ENCODE measurements around the gene PDCD1LG2. TPM values are rescaled to one million over a fixed set of nuclear protein-coding genes. Genes with fewer than 3 reads are reported as not detected.

PDCD1LG2 gene
- total RNA-seq, 1 experiment from 2014 or later: not detected

DNA sequence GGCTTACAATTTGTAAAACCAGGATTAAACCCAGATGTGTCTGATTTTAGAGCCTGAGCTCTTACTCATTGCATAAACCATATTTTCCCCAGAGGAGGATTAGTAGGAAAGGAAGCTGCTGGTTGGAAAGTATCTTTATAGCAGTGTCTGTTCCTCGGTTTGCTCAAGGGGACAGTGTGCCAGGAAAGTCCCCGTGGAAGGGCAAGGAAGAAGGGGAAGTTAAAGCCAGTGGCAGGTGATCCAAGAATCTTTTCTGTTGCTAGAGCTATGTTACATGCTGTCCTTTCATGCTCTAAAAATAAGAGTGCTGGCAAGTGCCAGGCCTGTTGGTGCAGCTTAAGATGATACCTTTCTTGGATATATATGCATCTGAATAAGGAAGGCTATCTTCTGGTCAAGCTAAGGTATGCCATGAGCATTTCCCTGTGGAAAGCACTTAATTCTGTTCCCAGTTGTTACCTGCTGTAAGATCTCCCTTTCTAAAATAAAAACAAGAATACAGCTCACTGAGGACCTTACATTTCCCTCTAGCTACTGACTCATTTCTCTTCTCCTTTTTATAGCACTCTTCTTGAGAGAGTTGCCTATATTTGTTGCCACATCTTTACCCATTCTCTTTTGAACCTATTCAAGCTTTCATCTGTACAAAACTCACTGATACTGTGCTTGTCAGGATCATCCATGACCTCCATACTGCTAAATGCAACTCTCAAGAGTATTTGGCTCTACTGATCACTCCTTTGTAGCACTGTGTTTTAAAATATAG lies 8.0 kb downstream of the PDCD1LG2 start:
- H2BK15ac ChIP-seq (ENCODE audit: low read depth, low read length): no peak overlapping the region
- H4K5ac ChIP-seq (ENCODE audit: insufficient read length, low read depth, low read length): no peak overlapping the region
- no peak for DNase-seq
- no peaks in the 10 kb centered on the region for H4K20me1 ChIP-seq (ENCODE audit: control insufficient read depth, insufficient read depth, insufficient read length)
- H3K79me2 ChIP-seq (ENCODE audit: insufficient read depth, low read length): no peaks in the 10 kb centered on the region
- H3K14ac ChIP-seq (ENCODE audit: insufficient read depth, low read length): no peak overlapping the region
- H2AFZ ChIP-seq (ENCODE audit: low read length): no peak overlapping the region
- H2BK12ac ChIP-seq (ENCODE audit: insufficient read length, low read depth, low read length): no peak overlapping the region
- H3K27me3 ChIP-seq (ENCODE audit: insufficient read depth, low read length): no peaks in the 10 kb centered on the region
- H2BK120ac ChIP-seq (ENCODE audit: low read depth, low read length, poor library complexity, severe bottlenecking): no peak overlapping the region
- H3K27ac Mint-ChIP-seq: no peak overlapping the region
- H3K27me3 Mint-ChIP-seq (ENCODE audit: low read depth): peaks cover 2% of the 10 kb centered on the region; the same call in 1 of the 2 replicates
- H3K4ac ChIP-seq (ENCODE audit: low read depth, low read length): no peak overlapping the region
- no peak overlapping the region for H4K8ac ChIP-seq (replicated peaks; ENCODE audit: insufficient read length, low read depth, low read length)
- H3K36me3 Mint-ChIP-seq (ENCODE audit: insufficient read depth in 1 of 3, low read depth in 3 of 3): no peaks in the 10 kb centered on the region
- TF ChIP-seq, protein P1, sequence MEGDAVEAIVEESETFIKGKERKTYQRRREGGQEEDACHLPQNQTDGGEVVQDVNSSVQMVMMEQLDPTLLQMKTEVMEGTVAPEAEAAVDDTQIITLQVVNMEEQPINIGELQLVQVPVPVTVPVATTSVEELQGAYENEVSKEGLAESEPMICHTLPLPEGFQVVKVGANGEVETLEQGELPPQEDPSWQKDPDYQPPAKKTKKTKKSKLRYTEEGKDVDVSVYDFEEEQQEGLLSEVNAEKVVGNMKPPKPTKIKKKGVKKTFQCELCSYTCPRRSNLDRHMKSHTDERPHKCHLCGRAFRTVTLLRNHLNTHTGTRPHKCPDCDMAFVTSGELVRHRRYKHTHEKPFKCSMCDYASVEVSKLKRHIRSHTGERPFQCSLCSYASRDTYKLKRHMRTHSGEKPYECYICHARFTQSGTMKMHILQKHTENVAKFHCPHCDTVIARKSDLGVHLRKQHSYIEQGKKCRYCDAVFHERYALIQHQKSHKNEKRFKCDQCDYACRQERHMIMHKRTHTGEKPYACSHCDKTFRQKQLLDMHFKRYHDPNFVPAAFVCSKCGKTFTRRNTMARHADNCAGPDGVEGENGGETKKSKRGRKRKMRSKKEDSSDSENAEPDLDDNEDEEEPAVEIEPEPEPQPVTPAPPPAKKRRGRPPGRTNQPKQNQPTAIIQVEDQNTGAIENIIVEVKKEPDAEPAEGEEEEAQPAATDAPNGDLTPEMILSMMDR (conservative IDR thresholded peaks at IDR 0.05): no peak
- H3K4me3 Mint-ChIP-seq: no peak overlapping the region
- no peaks in the 10 kb centered on the region for H3K23me2 ChIP-seq (ENCODE audit: insufficient read length, low read depth, low read length, poor library complexity, severe bottlenecking)
- no peaks in the 10 kb centered on the region for H3K9me3 ChIP-seq (ENCODE audit: control insufficient read depth, low read depth, low read length)
- no peak overlapping the region for H3K56ac ChIP-seq (ENCODE audit: insufficient read length, low read depth, low read length)
- no peak overlapping the region for H3K18ac ChIP-seq (ENCODE audit: insufficient read length, low read depth, low read length)
- H3T11ph ChIP-seq (ENCODE audit: low read length): no peak overlapping the region
- H2AK5ac ChIP-seq (ENCODE audit: insufficient read length, low read length): no peak overlapping the region
- no peaks in the 10 kb centered on the region for H3K9me3 Mint-ChIP-seq
- no peaks in the 10 kb centered on the region for H3K79me1 ChIP-seq (ENCODE audit: insufficient read depth, low read depth, low read length, poor library complexity, severe bottlenecking)
- H3K4me2 ChIP-seq (ENCODE audit: insufficient read depth, insufficient read length, low read length): no peak overlapping the region
- no CpG with 5 or more reads among the region's 2 CpGs for WGBS (ENCODE audit: extremely low coverage, insufficient read length, low lambda C conversion rate)
- peaks cover 22 to 24% of the 10 kb centered on the region in 2 experiments for H3K4me1 Mint-ChIP-seq
- no peaks in the 10 kb centered on the region for H3K4me1 ChIP-seq (ENCODE audit: insufficient read depth, low read length)
- H3K23ac ChIP-seq (ENCODE audit: insufficient read length, low read depth, low read length): no peak overlapping the region
- no peak overlapping the region for H2BK20ac ChIP-seq (ENCODE audit: low read depth, low read length, poor library complexity, severe bottlenecking)
- H2BK5ac ChIP-seq (ENCODE audit: insufficient read length, low read length): no peak overlapping the region
- no peak overlapping the region for H3K27ac ChIP-seq (ENCODE audit: insufficient read length, low read depth, low read length)
- no peak overlapping the region for H3K9ac ChIP-seq (ENCODE audit: extremely low read depth, insufficient read length, low read length)
- H4K91ac ChIP-seq (ENCODE audit: insufficient read length, low read depth, low read length): no peak overlapping the region
